Stimulated activated CD8-positive, alpha-beta memory T cell treated with anti-CD3 and anti-CD28 coated beads, Interleukin-2, amount 100 ng/mL, for 1 hour (primary cell): ENCODE measurements around the gene WDR91.

ENCODE experiments used
- DNase-seq, 2 donors: peaks; one replicate each; pipeline ENCODE4 v3.0.0-alpha.2; 2020; ENCODE audit warnings: low read depth in 2 of 2

Gene WDR91

DNA sequence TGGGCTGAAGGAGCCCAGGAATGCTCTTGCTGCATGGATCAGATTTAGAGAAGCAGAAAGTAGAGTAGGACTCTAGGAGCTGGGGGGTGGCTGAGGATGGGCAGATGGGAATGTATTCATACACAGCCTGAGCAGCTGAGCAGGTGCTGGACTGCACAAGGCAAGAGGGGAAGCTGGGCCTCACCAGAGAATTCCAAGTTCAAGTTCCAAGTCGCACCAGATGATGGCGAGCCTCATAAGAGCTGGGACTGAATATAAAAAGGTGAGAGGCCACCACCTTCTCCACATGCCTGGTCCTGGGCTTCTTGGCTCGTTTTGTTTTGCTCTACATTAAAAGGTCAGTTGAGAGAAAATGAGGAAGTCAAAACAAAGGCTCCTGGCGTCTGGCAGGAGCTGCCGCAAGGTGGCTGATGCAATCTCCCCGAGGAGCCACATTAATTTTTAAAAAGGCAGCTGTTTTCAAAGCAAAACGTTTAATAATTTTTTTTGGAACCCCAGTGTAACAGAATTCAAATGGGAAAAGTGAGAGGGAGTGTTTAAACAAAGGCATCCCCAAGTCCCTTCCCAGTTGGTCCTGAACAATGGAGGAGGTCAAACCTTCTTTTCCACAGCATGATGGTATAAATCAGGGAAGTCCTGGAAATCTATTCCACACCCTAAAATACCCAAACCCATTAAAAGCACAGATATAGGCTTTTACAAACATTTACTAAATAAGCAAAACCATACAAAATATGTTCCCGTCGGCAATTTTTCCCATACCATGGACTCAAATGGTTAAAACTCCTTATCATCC is 50.3 kb downstream of the WDR91 start:
- DNase-seq = no peak

DNA sequence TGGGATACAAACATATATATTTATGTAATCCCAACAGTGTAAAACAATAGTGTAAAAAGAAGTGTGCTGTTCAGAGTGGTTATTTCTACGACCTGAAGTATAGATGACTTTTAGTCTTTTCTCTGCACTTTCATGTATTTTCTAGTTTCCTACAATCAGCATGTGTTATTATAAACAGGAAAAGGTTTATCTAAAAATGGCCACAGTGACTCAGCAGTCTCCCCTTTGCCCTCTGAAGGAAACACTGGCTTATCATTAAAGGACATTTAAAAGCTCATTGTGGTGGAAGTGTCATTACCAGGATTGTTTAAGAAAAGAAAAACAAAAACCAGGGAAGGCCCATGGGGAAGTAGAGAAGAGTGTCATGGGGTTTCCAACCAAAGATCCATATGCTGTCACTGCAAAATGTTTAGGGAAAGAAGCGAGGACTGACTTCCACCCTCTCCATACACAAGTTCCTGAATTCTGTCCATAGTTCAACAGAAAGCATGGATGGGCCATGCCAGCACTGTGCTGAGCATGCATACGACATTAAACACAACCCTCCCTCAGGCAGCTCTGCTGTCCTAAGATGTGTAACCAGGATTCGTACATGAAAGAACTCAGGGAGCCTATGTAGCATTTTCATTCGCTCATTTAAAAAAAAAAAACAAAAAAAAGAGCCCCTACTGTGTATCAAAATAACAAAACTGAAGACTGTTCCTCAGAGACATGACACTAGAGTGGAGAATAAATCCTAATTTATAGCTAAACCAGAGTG is 51.0 kb downstream of the WDR91 start:
- no peak for DNase-seq

DNA sequence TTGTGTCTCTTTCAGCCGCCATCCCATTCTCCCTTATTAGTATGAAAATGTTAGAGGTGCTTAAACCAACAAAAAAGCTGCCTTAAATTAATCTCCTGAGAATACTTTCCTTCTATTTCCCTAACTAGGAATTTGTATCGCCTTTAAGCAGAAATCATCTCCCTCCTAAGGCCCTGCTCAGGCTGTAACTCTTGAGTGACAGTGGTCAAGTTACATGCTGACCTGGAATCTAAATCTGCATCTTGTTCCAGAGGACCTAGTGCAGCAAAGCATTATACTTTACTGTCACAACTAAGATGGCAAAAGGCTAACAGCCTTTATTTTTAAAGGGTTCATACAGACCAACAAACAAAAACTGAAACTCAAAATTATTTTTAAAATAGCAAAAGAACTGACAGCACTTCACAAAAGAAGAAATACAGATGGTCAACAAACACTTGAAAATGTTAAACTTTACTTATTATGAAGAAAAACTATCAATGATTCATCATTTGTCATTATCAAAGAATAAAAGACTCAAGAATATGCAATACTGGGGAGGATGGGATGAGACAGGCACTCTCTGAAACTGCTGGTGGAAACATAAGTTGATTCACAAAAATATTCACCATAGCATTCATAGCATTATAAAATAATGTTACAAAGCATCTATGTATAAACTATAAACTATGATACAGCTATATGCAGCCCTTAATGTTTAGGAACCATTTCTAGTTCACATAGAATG is 51.8 kb downstream of the WDR91 start:
- DNase-seq = no peak

DNA sequence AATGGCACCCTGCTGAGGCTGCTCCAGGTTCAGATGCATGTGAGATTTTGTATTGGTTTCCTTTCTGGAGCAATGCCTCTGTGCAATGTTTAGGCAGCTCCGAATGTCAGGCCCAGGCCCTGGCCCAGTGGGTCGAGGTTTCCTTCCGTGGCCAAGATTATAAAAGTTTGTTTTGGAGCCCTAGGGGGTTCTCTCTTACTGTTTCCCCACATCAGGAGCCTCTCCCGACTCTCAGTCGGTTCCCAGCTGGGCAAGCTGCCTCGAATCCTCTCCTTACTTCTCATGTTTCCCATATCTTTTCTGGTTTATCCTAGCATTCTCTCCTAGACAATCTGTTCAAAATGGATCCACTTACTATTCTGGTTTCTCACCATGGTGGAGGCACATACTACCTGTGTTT is 52.5 kb downstream of the WDR91 start:
- DNase-seq = no peak

DNA sequence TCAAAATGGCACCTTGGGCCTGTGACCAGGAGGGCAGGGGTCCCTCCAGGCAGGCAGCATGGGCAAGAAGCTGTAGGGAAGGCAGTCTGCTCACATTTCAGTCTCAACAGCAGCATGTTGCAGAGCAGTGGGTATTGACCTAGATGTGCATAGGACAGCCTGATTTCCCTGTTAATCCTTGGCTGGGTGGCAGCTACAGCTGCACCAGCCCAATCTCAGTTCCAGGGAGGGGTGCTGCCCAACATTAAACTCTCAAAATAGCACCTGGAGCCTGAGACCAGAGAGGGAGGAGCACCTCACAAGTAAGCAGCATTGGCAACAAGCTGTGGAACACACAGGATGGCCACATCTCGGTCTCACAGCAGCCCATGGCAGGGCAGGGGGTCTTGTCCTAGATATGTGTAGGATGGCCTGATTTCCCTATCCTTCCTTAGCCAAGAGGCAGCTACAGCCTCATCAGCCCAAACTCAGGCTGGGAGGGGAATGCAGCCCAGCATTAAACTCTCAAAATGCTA is 53.1 kb downstream of the WDR91 start:
- no peak for DNase-seq

DNA sequence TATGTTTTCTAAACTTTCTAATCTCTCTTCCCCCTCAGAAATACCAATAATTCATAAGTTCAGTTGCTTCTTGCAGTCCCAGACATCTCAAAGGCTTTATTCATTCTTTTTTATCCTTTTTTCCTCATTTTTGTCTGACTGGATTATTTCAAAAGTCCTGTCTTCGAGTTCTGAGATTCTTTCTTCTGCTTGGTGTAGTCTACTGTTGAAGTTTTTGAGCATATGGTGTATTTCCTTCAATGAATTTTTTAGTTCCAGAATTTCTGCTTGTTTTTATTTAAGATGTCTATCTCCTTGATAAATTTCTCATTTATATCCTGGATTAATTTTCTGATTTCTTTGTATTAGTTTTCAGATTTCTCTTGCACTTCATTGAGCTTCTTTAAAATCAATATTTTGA is 55.0 kb downstream of the WDR91 start:
- no peak for DNase-seq

DNA sequence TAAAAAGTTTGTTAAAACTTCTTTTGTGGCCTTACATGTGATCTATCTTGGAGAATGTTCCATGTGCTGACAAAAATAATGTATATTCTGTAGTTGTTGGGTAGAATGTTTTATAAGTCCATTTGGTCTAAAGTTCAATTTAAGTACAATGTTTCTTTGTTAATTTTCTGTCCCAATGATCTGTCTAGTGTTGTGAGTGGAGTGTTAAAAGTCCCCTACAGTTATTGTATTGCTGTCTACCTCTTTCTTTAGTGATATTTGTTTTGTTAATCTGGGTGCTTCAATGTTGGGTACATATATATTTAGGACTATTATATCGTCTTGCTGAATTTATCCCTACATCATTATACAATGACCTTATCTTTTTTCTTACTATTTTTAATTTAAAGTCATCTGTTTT is 56.6 kb downstream of the WDR91 start:
- no peak for DNase-seq

DNA sequence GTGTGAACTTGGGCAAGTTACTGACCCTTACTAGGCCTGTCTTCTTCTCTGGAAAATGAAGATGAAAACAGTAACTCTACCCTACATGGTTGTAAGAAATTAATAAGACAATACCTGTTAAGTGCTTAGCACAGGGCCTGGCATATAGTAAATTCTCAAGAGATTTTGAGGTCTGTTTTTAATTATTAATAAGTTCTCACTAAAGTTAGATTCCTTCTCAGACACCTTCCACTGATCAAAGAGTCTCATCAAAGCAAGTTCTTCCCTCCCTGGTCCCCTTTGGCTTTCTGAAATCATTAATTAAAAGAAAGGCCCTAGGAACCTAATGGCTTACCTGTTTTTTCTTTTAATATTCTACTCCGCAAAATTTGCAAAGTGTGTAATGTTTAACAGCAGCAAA is 58.9 kb downstream of the WDR91 start:
- no peak for DNase-seq

DNA sequence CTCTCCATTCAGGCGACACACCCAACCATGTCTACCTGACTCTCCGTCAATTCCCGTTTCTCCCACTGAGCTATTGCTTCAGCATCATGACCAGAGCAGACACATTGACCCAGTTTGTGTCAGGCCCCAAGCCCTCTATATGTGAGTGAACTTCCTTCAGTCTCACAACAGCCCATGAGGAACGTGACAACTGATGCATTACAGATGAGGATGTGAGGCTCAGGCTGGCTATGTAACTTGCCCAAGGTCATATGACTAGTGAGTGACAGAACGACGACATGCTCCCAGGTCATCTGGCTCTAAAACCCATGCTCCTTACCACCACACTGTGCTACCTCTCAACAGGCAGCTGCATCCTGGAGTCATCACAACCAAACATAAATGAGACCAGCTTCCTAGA is 59.8 kb downstream of the WDR91 start:
- DNase-seq = no peak

DNA sequence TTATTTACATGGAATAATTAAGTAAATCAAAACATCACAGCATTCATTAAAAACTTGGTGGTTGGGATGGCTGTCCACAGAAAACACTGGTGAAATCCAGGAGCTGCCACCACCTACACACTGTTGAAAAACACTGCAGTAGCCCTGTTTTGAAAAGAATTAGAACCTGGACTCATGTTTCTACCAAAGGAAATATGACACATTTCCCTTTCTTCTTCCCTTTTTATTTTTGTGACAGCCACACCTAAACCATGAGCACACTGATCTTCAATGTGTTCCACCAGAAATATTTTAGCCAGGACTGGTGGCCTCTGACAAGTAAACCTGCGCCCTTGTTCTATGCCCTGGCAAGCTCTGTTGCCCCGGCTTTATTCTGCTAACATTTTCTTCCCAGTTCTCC is 60.2 kb downstream of the WDR91 start:
- no peak for DNase-seq

DNA sequence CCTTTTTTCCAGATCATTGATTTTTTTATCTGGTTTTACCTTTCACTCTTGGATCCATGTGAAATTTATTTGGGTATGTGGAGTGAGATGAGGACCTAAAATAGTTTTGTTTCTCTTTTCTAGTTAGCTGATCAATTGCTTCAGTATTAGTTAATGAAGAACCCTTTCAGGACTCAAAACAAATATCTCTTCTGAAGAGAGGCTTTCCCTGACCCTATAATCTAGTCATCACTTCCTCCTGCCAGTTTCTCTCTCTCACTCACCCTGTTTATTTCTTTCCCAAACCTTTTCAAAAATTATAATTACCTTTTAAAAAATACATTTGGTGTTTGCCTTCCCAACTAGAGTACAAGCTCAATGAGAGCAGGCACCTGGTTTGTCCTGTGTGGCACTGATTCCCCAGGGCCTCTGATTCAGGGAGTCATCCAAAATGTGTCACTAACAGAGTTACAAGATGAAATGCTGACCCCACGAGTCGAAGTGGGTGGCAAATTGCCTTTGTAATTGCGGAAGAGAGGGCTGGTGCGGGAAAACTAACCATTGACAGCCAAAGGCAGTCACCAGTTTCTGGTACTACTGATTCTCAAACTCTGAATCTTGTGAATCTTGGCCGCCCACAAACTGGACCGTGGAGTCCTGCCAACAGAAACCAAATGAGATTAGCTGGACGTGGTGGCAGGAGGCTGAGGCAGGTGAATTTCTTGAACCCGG is 61.1 kb downstream of the WDR91 start:
- DNase-seq = no peak

DNA sequence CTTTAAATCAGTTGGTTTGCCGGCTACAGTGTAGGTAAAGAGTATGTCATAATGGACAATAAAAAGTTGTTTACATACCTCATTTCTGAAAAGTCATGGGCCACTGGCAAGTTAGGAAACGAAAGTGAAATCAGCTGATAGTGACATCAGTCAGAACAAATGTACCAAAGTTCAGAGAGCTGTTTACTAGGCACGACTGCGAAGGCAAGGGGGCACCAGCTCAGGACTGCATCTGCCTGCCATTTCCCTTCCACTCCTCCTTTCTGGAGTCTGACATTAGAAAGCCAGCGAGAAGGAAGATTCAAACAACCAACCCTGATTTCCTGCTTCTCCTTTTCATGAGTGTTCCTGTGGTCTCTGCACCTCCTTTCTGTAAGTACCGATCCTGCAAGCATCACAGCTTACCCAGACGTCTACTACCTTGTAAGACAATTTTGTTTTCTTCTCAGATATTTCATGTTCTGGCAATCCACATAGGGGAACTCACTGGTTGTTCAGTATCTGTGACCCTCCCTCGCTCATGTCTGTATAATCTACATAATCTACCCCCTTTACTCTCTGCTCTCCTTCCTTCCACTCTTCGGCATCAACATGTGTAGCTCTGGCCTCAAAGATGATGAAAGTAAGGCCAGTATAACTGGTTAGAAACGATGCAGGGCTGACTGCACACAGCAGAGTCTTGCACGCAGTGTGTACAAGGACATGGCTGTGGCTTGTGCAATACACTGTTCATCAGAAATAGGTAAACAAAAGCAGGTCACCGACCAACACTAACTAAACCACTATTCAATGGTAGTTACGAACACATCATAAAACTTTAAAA is 63.2 kb downstream of the WDR91 start, which contains the start of gene TMEM140:
TSS of gene TMEM140 (plus strand) at position 174 of the 823 bp plus-strand sequence. CDS start 16,370 bp downstream, outside the sequence.
- DNase-seq = no peak

DNA sequence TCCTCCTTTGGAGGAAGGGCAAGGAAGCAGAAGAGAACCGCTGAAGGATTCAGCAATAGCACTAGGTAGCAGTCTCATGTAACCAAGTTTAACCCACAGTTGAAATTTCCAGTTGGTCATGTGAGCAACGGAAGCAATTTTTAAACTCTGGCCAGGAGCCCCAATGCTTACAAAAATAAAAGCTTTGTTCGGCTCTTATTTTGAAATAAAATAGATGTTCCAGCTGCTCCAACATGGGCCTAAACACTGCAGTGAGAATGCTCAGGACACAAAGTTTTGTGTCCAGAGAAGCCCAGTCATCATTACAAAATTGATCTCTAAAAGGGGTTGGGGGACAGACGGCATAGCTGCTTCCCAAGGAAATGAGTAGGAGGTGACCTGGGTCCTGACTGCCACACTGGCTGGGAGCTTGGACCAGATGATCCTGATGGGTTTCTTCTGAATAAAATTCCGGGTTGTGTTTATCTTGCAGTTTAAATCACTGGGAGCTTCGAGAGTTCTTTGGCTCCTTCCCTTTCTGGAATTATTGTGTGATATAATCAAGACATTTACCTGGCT is 63.9 kb downstream of the WDR91 start:
- DNase-seq = no peak

DNA sequence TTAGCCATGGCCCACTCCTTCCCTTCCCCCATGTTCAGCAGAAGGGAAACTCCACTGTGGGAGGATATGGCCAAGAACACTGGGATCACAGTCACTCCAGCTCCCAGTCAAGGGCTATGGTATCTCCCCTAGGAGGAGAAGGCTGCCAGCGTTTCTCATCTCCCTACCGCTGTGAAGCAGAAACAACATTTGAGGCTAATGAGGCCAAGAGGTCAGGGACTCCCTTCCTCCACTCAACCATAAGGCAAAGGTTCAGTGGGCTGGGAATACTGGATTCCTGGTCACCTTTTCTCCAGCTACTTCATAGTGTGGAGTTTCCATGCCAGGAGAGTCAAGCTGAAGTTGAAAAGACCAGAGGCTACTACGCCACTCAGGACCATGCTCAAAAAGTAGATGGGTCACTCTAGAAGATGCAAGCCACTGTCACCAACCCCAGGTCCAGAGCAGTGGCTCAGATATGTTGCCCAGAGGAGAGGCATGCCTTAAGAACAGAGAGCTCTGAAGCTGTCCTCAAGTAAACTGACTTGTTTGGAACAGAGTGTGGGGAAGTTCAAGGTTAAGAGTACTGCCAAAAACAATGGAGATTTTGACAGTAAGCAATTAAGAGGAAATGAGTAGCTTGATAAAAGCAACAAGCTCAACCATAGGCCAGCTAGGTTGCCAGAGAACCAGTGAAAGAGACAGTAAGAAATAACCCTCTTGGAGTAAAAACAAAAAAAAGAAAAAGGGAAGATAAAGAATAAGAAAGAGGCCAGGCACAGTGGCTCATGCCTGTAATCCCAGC is 67.2 kb downstream of the WDR91 start:
- no peak for DNase-seq
